Large intestine (tissue), 1 donor: ENCODE measurements around the gene UBR2. TPM values are rescaled to one million over a fixed set of nuclear protein-coding genes. Genes with fewer than 3 reads are reported as not detected.

Experiments
- polyA plus RNA-seq: library from polyadenylated mRNA; unstranded; fragments of 120-200 nt; gene quantifications from one replicate; pipeline ENCODE4 v1.2.1, GENCODE V29; 2013

The UBR2 gene
- polyA plus RNA-seq, 1 donor: 24.5 TPM

Other genes with a start within 250 kb of the UBR2 start
- 5.1 TPM for gene TRERF1, start 112.1 kb upstream of the UBR2 start, polyA plus RNA-seq
- 1.5 TPM for gene PRPH2, start 158.6 kb downstream of the UBR2 start, polyA plus RNA-seq
- gene TBCC, start 182.1 kb downstream of the UBR2 start, polyA plus RNA-seq: 23.6 TPM
- 13.0 TPM for gene BICRAL, start 218.0 kb downstream of the UBR2 start, polyA plus RNA-seq